HuH-7.5 (cell line): ENCODE measurements around the gene GATA1.

Source experiments
- DNase-seq: peaks from one replicate; pipeline ENCODE4 v3.0.0; 2011; ENCODE audit warnings: low spot score

GATA1 gene

DNA sequence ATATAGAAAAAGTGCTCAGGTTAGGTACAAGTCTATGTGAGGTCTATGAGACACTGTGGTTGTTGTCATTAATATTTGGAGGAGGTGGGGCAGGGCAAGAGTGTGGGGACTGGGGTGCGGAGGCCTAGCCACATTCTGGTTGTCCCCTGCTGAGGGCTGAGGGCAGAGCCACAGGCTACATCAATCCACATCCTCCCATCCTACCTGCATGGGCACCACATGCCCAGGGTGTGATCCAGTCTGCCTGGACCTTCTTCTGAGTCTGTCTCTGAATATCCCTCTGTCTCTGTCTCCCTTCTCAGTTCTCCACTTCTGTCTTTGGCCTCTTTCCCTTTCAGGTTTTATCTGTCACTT is 1.2 kb upstream of the GATA1 start:
- no peak for DNase-seq

DNA sequence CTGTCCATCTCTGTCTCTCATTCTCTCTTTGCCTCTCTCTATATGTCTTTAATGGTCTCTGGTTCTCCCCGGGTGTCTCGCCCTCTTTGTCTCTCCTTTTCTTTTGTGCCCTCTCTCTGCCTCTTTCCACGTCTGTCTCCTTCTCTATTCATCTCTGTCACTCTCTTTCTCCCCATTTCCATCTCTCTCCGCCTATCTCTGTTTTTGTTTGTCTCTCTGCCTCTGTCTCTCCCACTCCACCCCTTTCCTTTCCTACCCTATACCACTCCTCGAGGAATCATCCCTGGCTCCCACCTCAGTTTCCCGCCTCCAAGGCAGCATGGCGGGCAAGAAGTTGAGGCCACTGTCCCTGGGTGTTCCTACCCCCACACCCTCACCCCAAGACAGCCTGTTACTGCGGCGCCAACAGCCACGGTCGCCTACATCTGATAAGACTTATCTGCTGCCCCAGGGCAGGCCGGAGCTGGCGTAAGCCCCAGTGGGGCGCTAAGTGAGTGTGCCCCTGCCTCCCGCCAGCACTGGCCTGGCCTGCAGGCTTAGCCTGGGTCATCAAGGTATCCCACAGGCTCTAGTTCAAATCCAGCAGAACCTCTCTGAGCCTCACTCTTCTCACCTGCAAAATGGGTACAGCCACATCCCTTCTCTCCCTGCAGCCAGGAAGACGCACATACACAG is 713 bp upstream of the GATA1 start:
- DNase-seq: no peak

DNA sequence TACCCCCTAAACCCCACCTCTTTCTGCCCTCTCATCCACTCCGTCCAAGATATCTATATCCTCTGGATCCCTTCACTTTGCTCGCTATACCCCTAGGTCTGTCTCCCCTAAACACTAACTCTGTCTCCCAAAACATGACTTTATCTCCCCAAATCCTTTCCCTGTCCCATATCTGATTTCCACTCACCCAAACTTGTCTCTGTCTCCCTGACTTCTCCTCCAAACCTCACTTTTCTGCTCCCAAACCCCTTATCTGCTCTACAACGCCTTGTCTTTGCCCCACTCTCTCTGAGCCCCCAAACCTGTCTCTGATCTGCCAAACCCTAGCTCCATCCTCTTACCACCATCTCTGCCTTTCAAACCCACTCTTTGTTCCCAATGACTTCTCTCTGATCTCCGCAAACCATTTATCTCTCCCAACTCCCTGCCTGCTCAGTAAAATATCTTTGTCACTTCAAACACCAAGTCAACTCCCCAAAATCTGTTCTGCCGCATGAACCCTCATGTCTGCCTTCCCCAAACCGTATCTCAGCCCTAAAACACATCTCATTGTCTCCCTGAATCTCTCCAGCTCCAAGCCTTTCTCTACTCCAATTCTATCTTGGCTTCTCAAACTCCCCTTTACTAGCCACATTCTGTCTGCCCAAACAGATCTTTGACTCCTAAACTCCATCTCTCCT is 575 bp downstream of the GATA1 start:
- no peak for DNase-seq

DNA sequence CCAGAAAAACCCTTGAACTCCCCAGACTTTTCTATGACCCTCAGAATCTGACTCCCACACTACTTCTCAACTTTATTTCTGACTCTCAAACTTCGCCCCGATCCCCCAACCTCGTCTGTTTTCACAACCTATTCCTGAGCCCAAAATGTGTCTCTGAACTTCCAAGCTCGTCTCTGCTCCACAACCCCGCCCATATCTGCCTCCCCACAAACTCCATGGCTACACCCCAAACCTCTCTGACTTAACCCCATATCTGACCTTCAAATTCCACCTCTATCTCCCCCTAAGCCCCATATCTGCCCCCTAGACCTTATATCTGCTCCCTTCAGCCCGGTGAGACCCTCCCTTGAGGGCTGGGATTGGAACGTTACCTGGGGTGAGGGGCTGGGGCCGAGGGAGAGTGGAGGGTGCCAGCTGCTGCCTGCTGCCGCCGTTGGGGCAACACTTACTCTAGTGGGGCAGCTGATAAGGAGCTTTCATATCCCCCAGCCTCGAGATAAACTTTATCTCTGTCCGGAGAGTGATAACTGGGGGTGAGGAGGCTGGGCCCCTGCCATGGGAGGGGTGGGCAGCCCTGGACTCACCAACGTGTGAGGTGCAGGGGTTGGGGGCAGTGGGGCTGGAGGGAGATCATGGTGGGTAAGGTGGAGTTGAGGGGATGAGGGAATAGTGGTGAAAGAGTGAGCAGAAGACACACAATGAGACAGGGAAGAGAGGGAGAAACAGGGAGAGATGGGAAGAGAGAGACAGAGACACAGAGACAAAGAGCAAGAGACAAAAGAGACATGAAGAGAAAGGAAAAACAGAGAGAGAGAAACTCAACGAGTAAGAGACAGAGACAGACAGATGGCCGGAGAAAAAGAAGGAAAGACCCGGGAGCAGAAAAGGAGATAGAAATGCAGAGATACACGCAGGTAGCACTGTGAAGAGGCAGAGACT is 1.4 kb downstream of the GATA1 start:
- DNase-seq: no peak

DNA sequence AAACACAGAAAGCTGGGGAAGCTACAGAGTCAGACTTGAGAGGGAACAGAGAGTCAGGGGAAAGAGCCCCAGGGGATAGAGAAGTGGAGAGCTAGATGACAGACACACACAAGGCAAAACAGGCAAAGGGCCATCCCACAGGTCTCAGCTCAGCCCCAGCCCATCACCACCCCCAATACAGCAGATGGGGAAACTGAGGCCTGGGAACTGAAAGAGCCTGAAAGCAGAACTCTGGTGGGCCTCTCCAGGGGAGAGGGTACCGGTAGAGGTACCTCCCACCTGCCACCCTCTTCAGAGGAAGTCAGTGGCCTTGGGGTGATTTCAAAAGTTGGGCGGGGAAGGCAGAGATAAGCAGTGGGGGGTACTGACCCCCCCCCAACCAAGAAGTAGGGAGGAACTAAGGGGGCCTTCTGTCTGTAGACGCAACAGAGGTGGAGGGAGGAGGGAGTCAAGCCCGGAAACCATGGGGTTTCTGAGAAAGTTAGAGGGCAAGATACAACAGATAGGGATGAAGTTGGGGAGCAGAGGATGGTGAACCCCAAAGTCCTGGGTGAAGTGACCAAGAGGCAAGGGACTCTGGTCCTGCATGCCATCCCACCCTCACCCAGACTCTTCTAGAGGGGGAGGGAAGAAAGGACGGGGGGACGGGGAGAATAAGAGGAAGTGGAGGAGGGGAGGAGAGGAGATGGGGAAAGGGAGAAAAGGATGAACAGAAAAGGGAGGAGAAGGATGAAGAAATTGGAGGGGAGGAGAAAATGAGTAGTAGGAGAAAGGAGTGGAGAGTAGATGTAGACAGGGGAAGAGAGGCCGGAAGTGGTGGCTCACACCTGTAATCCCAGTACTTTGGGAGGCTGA is 3.2 kb downstream of the GATA1 start:
- no peak for DNase-seq

DNA sequence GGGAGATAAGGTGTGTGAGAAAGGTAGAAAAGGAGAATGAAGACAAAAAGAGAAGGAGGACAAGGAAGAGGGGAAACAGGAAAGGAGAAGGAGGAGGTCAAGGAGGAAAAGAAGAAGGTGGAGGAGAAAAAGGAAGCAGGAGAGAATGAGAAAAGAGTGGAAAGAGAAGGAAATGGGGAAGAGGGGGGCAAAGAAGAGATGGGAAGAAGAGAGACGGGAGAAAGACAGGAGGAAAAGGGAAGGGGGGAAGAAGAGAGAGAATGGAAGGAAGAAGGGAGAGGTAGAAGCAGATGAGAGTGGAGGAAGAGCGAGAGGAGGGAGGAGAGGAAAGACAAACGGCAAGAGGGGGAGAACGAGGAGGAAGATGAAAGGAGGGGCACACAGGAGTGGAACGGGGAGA is 4.1 kb downstream of the GATA1 start:
- DNase-seq: no peak

DNA sequence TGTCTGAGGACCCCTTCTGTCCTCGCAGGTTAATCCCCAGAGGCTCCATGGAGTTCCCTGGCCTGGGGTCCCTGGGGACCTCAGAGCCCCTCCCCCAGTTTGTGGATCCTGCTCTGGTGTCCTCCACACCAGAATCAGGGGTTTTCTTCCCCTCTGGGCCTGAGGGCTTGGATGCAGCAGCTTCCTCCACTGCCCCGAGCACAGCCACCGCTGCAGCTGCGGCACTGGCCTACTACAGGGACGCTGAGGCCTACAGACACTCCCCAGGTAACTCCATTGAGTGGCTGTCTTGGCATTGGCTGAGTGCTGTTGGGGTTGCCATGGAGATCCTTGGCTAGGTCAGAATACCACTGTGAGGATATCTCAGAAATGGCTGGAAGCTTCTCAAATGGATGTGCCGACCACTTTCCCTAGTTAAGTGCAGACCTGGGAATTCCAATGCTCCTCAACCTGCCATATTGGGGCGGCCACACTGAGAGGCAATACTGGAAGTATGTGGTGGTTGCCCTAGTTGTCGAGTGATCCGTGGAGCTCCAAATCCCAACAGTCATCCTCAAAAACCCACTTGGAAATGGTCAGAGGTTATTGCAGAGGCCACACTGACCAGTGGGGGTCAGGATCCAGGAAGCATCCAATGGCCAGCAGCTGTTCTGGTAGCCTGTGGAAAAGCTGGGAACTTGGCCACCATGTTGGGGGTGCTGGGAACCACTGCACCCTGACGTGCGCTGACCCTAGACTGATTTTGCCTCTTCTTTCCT is 4.9 kb downstream of the GATA1 start:
- no peak for DNase-seq

DNA sequence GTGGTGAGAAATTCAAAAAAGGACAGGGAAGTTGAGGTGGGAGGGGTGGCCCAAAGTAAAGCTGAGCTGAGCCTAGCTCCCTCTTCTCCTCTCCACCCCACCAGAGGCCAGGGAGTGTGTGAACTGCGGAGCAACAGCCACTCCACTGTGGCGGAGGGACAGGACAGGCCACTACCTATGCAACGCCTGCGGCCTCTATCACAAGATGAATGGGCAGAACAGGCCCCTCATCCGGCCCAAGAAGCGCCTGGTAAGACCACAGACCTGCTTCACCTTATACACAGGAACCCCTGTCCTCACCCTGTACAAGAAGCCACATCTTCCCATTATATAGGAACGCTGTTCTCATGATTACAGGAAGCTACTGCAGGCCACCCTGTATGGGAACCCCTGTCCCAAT is 5.8 kb downstream of the GATA1 start:
- DNase-seq: no peak

DNA sequence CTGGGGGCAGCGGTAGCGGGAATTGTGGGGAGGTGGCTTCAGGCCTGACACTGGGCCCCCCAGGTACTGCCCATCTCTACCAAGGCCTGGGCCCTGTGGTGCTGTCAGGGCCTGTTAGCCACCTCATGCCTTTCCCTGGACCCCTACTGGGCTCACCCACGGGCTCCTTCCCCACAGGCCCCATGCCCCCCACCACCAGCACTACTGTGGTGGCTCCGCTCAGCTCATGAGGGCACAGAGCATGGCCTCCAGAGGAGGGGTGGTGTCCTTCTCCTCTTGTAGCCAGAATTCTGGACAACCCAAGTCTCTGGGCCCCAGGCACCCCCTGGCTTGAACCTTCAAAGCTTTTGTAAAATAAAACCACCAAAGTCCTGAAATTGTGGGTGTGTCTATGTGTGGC is 7.5 kb downstream of the GATA1 start:
- DNase-seq: no peak

DNA sequence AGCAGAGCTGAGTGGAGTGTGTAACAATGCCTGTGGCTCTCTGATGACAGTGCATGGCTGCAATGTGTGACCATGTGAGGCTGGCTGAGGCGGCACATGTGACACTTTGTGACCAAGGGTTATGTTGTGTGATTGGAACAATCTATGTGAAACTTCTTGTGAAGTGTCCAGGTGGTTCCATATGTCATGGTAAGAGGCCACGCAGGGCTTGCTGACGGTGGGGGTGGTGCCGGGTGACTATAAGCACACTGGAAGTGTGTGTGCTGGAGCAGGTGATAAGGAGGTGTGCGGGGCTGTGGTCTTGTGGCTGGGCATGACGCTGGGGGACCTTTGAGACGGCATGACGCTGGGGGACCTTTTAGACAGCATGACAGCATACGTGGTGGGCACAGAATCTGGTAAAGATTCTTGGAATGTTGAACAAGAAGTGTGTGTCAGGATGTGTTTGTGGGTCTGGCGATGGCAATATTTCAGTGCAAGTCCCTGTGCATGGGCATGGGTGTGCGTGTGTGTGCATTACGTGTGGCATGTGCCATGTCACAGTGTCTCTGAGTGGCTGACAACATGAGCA is 8.0 kb downstream of the GATA1 start:
- no peak for DNase-seq

DNA sequence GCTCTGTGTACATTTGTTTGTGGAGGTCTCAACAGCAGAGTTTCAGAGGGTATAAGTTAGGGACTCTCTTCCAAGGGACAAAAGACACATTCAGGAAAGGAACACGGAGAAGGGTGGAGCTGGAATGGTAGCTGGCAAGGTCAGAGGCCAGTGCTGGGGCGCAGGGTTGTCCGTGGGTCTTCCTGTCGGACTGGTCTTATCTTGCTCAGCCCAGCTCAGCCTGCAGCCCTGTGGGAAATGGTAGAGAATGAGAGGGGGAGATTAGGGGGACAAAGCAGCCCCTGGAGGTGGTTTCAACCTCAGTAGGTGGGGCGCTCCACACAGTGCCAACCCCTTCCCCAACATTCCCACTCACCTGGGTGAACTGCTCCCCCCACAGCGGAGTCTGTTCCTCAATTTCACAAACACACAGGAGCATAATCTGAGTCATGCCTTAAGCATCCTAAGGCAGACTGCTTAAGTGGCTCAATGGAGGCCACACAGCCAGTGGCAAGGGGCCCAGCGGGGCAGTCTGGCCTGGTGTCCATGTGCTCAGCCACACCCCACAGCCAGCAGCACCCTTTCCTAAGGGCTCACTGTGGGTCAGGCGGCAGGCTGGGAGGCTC is 8.6 kb downstream of the GATA1 start:
- DNase-seq: no peak

DNA sequence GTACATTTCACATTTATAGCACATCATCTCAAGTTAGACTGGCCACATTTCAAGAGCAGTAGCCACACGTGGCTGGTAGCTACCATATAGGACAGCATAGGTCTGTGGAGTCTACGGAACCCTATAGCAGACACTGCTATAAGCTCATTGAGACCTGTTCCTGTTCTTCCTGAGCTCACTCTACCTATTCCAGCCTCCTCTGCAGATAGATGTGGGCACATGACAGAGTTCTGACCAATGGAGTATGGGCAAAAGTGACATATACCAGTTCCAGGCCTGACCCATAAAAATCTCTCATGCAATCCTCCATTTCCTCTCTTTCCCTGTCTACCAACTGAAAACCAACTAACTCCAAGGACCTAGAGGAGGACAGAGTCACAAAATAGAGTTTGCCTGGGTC is 11.9 kb downstream of the GATA1 start:
- DNase-seq: no peak

DNA sequence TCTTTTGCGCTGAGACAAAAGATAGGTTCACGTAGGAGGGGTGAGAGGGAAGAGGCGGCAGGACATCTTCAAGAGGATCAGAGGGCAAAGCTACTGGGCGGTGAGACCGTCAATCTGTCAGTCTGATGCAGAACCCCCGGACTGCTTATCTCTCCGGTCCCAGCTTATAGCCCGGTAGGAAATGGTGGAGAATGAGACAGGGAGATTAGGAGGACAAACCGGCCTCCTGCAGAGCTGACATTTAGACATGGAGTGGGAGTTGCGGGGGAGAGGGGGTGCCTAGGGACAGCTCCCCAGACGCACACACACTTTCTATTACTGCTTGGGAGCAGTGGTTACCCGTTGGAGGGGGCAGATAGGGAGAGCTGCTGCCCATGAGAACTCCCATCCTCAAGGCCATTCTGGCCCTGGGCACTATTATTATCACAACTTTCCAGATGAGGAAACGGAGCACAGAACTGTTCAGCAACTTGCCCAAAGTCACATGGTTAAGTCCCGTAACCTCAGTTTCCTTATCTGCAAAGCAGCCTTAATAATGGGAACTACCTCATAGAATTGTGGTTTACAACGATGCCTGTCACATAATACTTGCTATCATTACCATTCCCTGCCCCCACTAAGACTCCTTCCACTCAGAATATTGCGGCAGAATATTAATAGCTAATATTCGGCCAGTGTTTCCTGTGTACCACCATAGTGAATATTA is 14.3 kb downstream of the GATA1 start:
- no peak for DNase-seq

DNA sequence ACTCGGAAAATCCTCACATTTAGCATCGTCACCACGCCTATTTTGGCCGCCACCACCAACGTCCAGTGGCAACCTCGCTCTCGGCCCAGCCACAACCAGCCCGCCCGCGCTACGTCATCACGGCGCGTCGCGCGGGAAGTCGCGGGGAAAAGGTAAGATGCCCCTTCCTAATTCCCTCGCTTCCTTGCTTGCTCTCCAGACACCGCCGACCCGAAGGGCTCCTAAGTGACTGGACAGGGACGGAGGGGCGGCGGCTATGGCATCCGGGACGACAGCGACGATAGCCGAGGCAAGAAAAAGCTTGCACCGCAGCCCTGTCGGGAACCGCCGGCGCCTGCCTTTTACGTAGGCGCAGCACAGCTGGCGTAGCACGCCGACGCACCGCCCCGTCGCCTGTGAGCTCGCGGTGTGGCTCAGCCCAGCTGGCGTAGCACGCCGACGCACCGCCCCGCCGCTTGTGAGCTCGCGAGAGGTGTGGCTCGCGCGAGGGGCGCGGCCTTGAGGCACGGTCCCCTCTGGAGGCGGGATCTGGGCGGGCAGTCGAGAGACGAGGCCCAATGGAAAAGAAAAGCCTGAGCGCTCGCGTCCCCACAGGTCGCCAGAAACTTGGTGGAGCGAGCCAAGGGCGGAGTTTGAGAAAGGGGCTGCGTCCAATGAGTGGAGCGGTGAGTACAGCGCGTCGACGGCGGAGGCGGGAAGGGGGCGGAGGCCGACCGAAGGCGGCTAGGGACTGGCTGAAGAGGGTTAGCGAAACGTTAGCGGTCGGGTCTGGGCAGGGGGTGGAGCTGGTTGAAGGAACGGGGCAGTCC is 15.1 kb downstream of the GATA1 start, which contains the start of gene HDAC6:
Gene HDAC6 (plus strand): TSS at position 788 of the 809 bp plus-strand sequence. CDS start 626 bp downstream, outside the sequence.
- peak; percentile 85 for DNase-seq

DNA sequence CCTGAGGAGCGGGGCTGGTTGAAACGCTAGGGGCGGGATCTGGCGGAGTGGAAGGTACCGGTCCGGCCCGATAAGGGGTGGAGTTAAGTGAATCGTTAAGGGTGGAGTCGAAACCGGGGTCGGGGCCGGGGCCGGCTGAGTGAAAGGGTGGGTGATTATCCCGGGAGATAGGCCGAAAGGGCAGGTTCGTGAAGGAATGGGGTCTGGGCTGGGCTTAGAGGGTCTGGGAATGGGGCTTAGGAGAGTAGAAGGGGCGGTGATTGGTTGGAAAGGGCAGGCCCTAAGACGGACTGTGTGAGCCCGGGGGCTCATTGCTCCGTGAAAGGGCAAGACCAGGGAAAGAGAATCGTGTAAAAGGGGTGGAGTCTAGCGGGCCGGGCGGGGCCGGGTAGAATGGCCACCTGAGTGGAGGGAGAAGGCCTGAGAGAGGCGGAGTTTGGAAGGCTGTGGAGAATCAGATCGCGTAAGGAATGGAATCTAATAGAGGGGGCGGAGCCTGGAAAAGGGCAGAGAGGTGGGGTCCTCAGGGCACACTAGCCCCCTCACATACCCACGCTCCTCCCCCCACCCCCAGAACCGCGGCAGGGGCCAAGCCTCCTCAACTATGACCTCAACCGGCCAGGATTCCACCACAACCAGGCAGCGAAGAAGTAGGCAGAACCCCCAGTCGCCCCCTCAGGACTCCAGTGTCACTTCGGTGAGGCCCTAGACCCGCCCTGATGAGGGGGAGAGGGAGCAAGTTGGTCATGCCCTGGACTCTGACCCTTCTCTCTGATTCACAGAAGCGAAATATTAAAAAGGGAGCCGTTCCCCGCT is 15.9 kb downstream of the GATA1 start:
- DNase-seq: peak; percentile 71

DNA sequence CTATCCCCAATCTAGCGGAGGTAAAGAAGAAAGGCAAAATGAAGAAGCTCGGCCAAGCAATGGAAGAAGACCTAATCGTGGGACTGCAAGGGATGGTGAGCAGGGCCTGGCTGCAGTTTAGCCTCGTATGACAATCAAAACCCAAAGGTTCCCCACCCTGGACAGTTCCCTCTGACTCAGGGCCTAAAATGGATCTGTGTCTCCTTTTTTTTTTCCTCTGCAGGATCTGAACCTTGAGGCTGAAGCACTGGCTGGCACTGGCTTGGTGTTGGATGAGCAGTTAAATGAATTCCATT is 16.5 kb downstream of the GATA1 start:
- DNase-seq: no peak

DNA sequence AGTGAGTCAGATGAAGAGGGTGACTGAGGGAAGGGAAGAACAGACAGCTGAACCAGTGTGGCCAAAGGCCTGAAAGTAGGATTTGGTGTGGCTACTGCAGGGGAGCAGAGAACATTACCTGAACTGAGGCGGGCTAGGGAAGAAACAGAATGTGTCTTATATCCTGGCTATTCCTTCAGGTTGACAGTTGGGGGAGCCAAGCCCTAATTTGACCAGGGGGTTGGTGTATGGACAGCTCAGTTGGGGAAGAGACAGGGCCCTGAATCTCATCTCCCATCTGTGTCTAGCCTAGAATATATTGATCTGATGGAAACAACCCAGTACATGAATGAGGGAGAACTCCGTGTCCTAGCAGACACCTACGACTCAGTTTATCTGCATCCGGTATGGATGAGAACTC is 19.7 kb downstream of the GATA1 start:
- no peak for DNase-seq

DNA sequence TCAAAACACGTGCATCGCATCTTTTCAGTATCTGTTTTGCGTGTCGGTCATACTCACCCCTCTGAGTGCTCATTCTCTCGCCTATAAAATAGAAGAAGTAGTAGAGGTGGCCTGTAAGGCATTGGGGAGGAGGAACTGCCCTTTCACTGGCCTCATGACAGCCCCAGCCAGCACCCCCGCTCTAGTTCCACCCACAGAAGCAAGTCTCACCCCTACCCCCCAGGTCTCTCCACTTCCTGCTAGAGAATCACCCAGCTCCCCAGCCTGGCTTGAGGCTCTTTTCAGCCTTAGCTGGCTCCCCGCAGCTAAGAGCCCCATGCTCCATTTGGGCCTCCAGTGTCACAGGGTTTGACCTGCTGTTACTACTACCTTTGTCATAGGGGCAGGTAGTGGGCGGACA is 27.3 kb downstream of the GATA1 start:
- DNase-seq: no peak
